Brain microvascular endothelial cell (primary cell): ENCODE results near the gene ZNF789.

Source experiments
- DNase-seq: peaks from one replicate; pipeline ENCODE4 v3.0.0-alpha.2; 2020
- H3K27ac ChIP-seq: fragments of 250-450 bp; sonication (Bioruptor Pico); 2 replicates; pipeline ENCODE4 v1.5.1; 2020; ENCODE audit warnings: mild to moderate bottlenecking, moderate library complexity
- H3K27me3 ChIP-seq: fragments of 250-450 bp; sonication (Bioruptor Pico); replicated peaks from 2 replicates; pipeline ENCODE4 v1.5.1; 2020; ENCODE audit warnings: mild to moderate bottlenecking
- H3K36me3 ChIP-seq: fragments of 250-450 bp; sonication (Bioruptor Pico); replicated peaks from 2 replicates; pipeline ENCODE4 v1.5.1; 2020; ENCODE audit warnings: mild to moderate bottlenecking
- H3K4me3 ChIP-seq: 2 replicates; pipeline ENCODE4 v1.5.1; 2011; ENCODE audit warnings: low read depth, mild to moderate bottlenecking, control low read depth, low read length, moderate library complexity
- CTCF ChIP-seq: IDR thresholded peaks from 2 replicates; pipeline ENCODE4 v1.5.1; 2011; ENCODE audit warnings: low read depth, mild to moderate bottlenecking, moderate library complexity, low read length, control low read depth, inconsistent platforms; ENCODE audit errors: missing control alignments
- in situ Hi-C: cut with HindIII; loops from 2 replicates; pipeline ENCODE4 v1.10.0; 2017; ENCODE audit warnings: low sequenced_read_pairs, low pct_ligation_motif_present

Gene ZNF789

GRCh38 chr7:99437946-99438572 is 34.6 kb upstream of the ZNF789 start:
- peaks cover 16% of the 10 kb centered on the region for H3K36me3 ChIP-seq
- TF ChIP-seq CTCF = no peak
- no peak for DNase-seq
- peak overlapping the region; percentile 2 for H3K27ac ChIP-seq
- H3K4me3 ChIP-seq = peak overlapping the region; percentile 94
- in situ Hi-C loops = no loop called here
- H3K27me3 ChIP-seq = no peaks in the 10 kb centered on the region

DNA sequence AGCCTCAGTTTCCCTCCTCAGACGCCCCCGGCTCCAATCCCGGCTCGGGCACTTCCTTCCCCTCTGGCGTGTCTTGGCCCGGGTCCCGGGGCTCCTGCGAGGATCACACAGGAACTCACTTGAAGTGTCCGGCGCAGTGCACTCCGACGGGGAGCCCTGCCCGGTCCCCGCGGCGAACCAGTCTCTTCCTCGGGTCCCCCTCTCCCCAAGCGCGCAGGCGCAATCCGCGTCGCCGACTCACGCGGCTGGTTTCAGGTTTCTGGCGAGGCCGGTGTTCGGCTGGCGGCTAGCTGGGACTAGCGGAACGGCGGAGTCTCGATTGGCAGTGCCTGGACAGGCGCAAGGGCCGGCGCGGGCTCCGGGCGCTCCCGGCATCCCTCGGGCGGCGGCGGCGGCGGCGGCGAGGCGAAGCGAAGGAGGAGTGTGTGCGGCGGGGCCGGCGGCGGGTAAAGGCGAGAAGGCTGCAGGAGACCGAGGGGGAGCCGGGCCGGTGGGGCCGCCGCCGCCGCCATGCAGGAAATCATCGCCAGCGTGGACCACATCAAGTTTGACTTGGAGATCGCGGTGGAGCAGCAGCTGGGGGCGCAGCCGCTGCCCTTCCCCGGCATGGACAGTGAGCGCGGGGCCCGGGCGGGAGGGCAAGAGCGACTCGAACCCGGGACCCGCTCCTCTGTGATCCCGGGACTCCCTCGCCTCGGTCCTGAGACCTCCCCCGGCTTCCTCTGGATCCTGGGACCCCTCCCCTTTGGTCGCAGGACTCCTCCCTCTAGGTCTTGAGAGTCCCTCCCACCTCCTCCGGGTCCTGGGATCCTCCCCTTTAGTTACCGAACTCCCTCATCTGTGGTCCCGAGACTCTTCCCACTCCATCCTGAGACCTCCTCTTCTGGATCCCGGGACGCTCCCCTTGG is 33.9 kb upstream of the ZNF789 start, which contains the start of the genes CPSF4 and PTCD1:
CPSF4 (plus strand) TSS at position 371 of the 908 bp plus-strand sequence; CDS start at position 511, 140 bp downstream.
PTCD1 (minus strand) TSS at position 226 of the 908 bp plus-strand sequence. CDS start 3,556 bp downstream, outside the sequence.
- Histone ChIP-seq H3K27ac (peak within 1 kb of the TSS; percentile 71), H3K27me3 (no peaks in the 10 kb centered on the region), H3K36me3 (peaks cover 9% of the 10 kb centered on the region), H3K4me3 (peak within 1 kb of the TSS; percentile 94)
- TF ChIP-seq CTCF = no peak
- in situ Hi-C loops = no loop called here
- peak; percentile 94 for DNase-seq

- TF ChIP-seq CTCF = no peak
- H3K27ac ChIP-seq = no peak overlapping the region
- in situ Hi-C loops = no loop called here
- H3K4me3 ChIP-seq = peak overlapping the region; percentile 94
- DNase-seq = no peak
- H3K36me3 ChIP-seq = peaks cover 9% of the 10 kb centered on the region
- H3K27me3 ChIP-seq = no peaks in the 10 kb centered on the region
Observed at GRCh38 chr7:99440195-99440594, 32.5 kb upstream of the ZNF789 start.

DNA sequence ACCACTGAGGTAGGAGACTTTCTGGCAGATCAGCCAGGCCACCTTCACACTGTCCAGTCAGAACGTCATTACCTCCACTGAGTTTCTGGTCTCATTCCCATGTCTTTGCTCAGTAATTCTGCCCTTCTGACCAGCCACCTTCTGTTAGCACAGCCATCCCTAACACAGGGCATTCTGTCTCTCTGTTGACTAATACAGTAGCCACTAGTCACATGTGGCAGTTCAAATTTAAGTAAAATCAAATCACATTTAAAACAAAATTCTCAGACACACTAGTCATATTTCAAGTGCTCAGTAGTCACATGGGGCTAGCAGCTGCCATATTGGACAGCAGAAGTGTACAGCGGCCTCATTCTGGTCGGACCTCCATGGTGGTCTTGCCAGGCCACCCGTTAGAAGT is 26.6 kb upstream of the ZNF789 start:
- in situ Hi-C loops = no loop called here
- H3K36me3 ChIP-seq = peaks cover 45% of the 10 kb centered on the region
- DNase-seq = no peak
- H3K27me3 ChIP-seq = no peaks in the 10 kb centered on the region
- no peak overlapping the region for H3K4me3 ChIP-seq
- TF ChIP-seq CTCF = no peak
- H3K27ac ChIP-seq = no peak overlapping the region

- Histone ChIP-seq H3K27me3 (no peaks in the 10 kb centered on the region), H3K27ac (no peak overlapping the region), H3K36me3 (peaks cover 57% of the 10 kb centered on the region), H3K4me3 (no peak overlapping the region)
- DNase-seq = no peak
- TF ChIP-seq CTCF = peak; percentile 27
- in situ Hi-C loops = no loop called here
Observed at GRCh38 chr7:99447943-99448342, 24.7 kb upstream of the ZNF789 start.
